Activated CD8-positive, alpha-beta memory T cell treated with anti-CD3 and anti-CD28 coated beads, Interleukin-2, amount 10 ng/mL, durations not matched to agents 7 days and 5 days (primary cell): ENCODE results near the gene SHC1. TPM values are rescaled to one million over a fixed set of nuclear protein-coding genes. Genes with fewer than 3 reads are reported as not detected.
"Not testable (repeated sequence)": the region's sequence is repeated elsewhere in the genome, so short reads cannot be mapped to it uniquely, and the experiment has no call there.

ENCODE experiments used
- ATAC-seq: fragments of 150-1000 bp; cut with Tn5 transposase; one replicate; pipeline ENCODE4 v1.10.0; 2021; ENCODE audit warnings: moderate library complexity
- CTCF ChIA-PET: fragments of 350-600 bp; sonication (Branson Sonifier 250); formaldehyde crosslinking; loops from one replicate; lab custom pipeline; 2021; ENCODE audit warnings: antibody characterized with exemption; lab: Charles Lee
- DNase-seq: peaks from one replicate; pipeline ENCODE4 v3.0.0-alpha.2; 2020
- H3K27ac Mint-ChIP-seq: one replicate; pipeline ENCODE4 v1.8.0; 2021; ENCODE audit warnings: mild to moderate bottlenecking, mixed read lengths
- H3K27me3 Mint-ChIP-seq: one replicate; pipeline ENCODE4 v1.8.0; 2021; ENCODE audit warnings: mixed read lengths
- H3K36me3 Mint-ChIP-seq: one replicate; pipeline ENCODE4 v1.8.0; 2021; ENCODE audit warnings: mild to moderate bottlenecking, mixed read lengths
- H3K4me1 Mint-ChIP-seq: one replicate; pipeline ENCODE4 v1.8.0; 2021; ENCODE audit warnings: mixed read lengths
- H3K4me3 Mint-ChIP-seq: one replicate; pipeline ENCODE4 v1.8.0; 2021; ENCODE audit warnings: mild to moderate bottlenecking, moderate library complexity, mixed read lengths
- H3K9me3 Mint-ChIP-seq: one replicate; pipeline ENCODE4 v1.8.0; 2022; ENCODE audit warnings: low read depth, mixed read lengths
- total RNA-seq, 2 experiments: library from RNA; stranded (reverse); gene quantifications; one replicate each; pipeline ENCODE4 v1.2.3, GENCODE V29; 2021

Gene SHC1
- total RNA-seq, 2 experiments from 2014 or later: 48.0 to 57.4 TPM

DNA sequence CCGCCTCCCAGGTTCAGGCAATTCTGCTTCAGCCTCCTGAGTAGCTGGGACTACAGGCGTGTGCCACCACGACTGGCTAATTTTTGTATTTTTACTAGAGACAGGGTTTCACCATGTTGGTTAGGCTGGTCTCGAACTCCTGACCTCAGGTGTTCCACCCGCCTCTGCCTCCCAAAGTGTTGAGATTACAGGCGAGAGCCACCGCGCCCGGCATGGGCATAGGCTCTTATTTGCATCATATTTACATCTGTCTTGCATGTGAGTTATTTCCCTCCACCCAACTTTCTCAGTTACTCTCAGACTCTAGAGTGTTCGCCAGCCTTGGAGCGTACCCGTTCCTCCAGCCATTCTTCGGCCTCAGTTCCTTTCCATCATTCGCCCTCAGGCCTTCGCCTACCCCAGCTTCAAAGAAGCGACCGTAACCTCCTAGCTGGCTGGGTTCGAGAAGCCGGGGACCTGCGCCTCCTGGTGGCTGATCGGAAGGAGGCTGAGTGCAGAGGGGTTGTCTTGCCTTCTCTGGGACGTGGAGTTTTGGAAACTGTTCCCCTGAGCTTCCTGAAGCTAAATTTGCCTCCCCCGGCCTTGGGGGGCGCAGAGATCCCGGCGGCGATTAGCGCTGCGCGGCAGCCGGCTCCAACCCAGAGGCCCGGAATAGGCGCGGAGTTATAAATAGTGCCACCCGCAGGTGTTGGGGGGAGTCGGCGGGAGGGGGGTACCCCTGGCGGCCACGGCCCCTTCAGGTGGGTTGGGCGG lies 28.4 kb upstream of the SHC1 start:
- H3K4me3 Mint-ChIP-seq: peak overlapping the region; percentile 71
- ATAC-seq: peak; percentile 3
- H3K27ac Mint-ChIP-seq: peak overlapping the region; percentile 89
- peaks cover 30% of the 10 kb centered on the region for H3K4me1 Mint-ChIP-seq
- H3K9me3 Mint-ChIP-seq: no peaks in the 10 kb centered on the region
- peaks cover 3% of the 10 kb centered on the region for H3K36me3 Mint-ChIP-seq
- CTCF ChIA-PET: interaction anchor here (0.7 to 13.5 kb wide), 27 partner anchors 9 to 439 kb away, joined by 3 to 212 read pairs (median 5); partner anchors contain the start of genes ADAM15, CKS1B, FLAD1 and PBXIP1
- no peaks in the 10 kb centered on the region for H3K27me3 Mint-ChIP-seq
- DNase-seq: peak; percentile 84

DNA sequence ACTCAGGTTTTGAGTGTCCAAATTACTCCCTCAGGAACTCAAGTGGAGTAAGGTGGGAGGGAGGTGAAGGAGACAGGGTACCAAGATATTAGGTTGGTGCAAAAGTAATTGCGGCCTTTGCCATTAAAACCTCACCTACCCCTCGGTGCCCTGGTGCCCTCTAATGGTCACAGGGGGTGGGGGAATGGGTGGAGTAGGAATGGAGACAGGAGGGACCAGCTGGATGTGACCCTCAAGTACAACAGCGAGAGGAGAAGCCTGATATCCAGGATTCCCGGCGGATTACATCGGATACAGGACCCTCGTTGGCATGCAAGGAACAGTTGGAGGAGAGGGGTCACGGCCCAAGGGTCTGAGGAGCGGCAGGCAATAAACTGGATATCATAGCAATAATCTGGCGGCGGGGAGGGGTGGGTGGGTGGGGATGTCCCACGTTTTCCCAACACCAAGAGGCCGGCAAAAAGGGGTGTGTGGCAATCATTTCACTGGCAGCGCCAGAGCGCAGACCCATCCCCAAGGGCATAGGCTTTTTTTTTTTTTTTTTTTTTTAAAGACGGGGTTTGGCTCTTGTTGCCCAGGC lies 27.7 kb upstream of the SHC1 start:
- ATAC-seq: no peak
- Mint-ChIP-seq H3K4me1 (peaks cover 27% of the 10 kb centered on the region), H3K27me3 (no peaks in the 10 kb centered on the region), H3K9me3 (no peaks in the 10 kb centered on the region), H3K4me3 (no peak overlapping the region), H3K36me3 (no peaks in the 10 kb centered on the region), H3K27ac (no peak overlapping the region)
- CTCF ChIA-PET: interaction anchor here (0.7 to 13.5 kb wide), 21 partner anchors 8 to 439 kb away, joined by 3 to 212 read pairs (median 8); partner anchors contain the start of genes CKS1B, FLAD1, PBXIP1 and PMVK
- no peak for DNase-seq

DNA sequence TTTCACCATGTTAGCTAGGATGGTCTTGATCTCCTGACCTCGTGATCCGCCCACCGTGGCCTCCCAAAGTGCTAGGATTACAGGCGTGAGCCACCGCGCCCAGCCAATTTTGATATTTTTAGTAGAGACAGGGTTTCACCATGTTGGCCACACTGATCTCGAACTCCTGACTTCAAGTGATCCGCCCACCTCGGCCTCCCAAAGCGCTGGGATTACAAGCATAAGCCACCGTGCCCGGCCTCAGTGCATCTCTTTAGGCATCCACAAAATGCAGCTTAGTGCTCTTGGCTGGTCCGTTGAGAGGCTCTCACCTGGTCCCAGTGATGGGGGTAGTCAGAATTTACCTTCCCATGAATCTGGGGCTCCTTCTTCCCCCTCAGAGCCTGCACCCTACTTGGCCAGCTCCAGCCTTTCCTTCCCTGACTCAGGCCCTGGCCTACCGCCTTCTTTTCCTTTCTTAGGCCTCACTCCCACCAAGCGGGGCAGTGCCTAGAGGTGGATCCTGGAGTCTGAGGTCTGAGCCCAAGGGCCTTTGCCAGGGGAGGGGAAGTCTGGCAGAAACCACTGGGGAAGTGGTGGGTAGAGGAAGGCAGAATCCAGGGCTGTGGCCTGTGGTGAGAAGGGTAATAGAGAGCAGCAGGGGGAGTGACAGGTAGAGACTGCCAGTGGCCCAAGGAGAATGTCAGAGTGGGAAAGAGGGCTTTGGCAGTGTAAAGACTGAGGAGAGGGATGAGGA lies 26.6 kb upstream of the SHC1 start:
- no peak overlapping the region for H3K4me3 Mint-ChIP-seq
- no peaks in the 10 kb centered on the region for H3K9me3 Mint-ChIP-seq
- peaks cover 27% of the 10 kb centered on the region for H3K4me1 Mint-ChIP-seq
- ATAC-seq (no peak), DNase-seq (no peak)
- H3K27ac Mint-ChIP-seq: peak overlapping the region; percentile 47
- CTCF ChIA-PET: interaction anchor here (0.9 to 13.5 kb wide), 8 partner anchors 12 to 64 kb away, joined by 3 to 212 read pairs (median 6); partner anchors contain the start of genes CKS1B, FLAD1 and PBXIP1
- no peaks in the 10 kb centered on the region for H3K27me3 Mint-ChIP-seq
- no peaks in the 10 kb centered on the region for H3K36me3 Mint-ChIP-seq

DNA sequence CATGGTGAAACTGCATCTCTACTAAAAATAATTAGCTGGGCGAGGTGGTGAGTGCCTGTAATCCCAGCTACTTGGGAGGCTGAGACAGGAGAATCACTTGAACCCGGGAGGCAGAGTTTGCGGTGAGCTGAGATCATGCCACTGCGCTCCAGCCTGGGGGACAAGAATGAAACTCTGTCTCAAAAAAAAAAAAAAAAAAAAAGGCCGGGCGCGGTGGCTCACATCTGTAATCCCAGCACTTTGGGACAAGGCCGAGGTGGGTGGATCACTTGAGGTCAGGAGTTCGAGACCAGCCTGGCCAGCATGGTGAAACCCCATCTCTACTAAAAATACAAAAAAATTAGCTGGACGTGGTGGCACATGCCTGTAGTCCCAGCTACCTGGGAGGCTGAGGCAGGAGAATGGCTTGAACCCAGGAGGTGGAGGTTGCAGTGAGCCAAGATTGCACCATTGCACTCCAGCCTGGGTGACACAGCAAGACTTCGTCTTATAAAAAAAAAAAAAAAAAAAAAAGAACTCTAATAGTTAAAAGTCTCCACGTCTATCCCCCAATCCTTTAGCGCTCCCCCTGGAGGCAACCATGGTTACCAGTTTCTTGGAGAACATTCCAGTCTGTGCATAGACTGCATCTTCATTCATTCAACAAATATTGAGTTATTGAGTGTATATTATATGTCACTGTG lies 24.9 kb upstream of the SHC1 start:
- H3K4me1 Mint-ChIP-seq: peaks cover 27% of the 10 kb centered on the region
- not testable (repeated sequence) for H3K9me3 Mint-ChIP-seq, H3K27ac Mint-ChIP-seq, H3K27me3 Mint-ChIP-seq, H3K4me3 Mint-ChIP-seq, ATAC-seq, DNase-seq, H3K36me3 Mint-ChIP-seq
- CTCF ChIA-PET: interaction anchor here (0.7 to 13.5 kb wide), 10 partner anchors 10 to 1037 kb away, joined by 3 to 212 read pairs (median 5); partner anchors contain the start of genes ADAM15, CKS1B, FLAD1 and PYGO2

DNA sequence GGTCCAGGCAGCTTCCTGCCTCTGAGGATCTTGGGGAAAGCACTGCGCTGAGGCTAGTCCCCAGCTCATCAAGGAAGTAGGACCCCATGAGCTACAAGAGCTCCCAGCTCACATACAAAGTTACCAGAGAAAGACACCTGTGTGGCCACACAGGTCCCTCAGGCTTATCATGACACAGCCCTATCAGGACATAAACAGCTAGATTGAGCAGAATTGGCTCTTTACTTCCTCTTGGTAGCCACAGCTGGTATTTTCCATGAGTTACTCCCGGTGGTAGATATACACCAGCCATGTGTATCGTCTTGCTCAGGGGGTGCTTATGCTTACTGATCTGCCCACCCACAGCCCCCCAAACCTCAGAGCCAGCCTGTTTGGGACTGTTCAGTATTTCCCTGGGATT lies 24.0 kb upstream of the SHC1 start:
- ATAC-seq: no peak
- H3K4me3 Mint-ChIP-seq: no peak overlapping the region
- peaks cover 4% of the 10 kb centered on the region for H3K36me3 Mint-ChIP-seq
- no peaks in the 10 kb centered on the region for H3K27me3 Mint-ChIP-seq
- no peaks in the 10 kb centered on the region for H3K9me3 Mint-ChIP-seq
- DNase-seq: no peak
- no peak overlapping the region for H3K27ac Mint-ChIP-seq
- peaks cover 22% of the 10 kb centered on the region for H3K4me1 Mint-ChIP-seq
- CTCF ChIA-PET: interaction anchor here (0.7 to 13.5 kb wide), 13 partner anchors 9 to 1037 kb away, joined by 3 to 212 read pairs (median 4); partner anchors contain the start of genes ADAM15, FLAD1, PBXIP1 and PYGO2

DNA sequence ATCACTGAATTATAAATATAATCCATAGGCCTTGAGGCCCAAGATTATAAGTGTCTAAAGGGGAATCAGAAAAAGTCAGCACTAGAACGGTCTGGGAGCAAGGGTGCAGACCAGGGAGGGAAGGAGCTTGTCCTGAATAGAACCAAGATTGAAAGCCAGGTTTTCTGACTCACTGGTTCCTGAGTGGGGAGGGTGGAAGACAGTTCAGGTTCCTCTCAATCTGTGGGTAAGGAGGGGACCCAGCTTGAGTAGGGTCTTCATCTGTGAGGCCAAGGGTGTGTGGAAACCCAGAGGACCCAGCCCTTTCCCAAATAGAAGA lies 23.7 kb upstream of the SHC1 start:
- no peak for DNase-seq
- no peak for ATAC-seq
- no peak overlapping the region for H3K27ac Mint-ChIP-seq
- H3K36me3 Mint-ChIP-seq: peaks cover 4% of the 10 kb centered on the region
- no peaks in the 10 kb centered on the region for H3K9me3 Mint-ChIP-seq
- no peak overlapping the region for H3K4me3 Mint-ChIP-seq
- no peaks in the 10 kb centered on the region for H3K27me3 Mint-ChIP-seq
- CTCF ChIA-PET: interaction anchor here (0.5 to 13.5 kb wide), 13 partner anchors 9 to 325 kb away, joined by 3 to 212 read pairs (median 4); partner anchors contain the start of genes ADAM15, FLAD1, PBXIP1 and PYGO2
- peaks cover 23% of the 10 kb centered on the region for H3K4me1 Mint-ChIP-seq

DNA sequence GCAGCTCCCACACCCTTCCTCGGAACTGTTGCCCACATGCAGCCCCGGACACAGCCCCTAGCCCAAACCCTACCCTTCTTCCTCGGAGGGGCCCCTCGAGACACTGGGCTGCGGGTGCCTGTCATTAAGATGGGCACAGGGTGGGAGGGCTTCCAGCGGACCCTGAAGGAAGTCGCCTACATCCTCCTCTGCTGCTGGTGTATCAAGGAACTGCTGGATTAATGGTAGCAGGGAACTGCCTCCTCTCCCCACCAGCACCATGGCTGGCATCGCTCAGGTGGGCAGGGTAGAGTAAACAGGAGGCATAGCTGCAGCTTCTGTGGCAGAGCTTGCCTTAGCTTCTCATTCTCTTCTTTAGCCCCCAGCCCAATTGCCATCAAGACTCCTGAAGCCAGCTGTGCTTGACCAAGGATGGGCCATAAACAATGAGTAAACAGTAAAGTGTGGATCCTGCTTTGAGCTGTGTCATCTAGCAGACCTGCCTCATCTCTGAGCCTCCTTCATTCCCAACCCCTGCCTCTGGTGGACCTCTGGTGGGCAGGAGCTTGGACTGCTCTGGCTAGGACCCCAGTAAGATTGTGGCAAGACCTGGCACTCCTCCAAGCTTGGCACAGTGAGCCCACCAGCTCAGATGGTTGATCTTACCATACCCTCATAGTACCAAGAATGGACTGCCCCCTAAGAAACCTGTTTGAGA lies 23.2 kb upstream of the SHC1 start, which contains the start of gene LENEP:
Gene LENEP, plus strand, starts transcription at position 15 of the 697 bp plus-strand sequence. Its CDS starts 22 bp downstream, at position 37.
- CTCF ChIA-PET: interaction anchor here (0.5 to 13.5 kb wide), 16 partner anchors 8 to 324 kb away, joined by 3 to 212 read pairs (median 4); partner anchors contain the start of genes ADAM15, FLAD1, PBXIP1 and PYGO2

DNA sequence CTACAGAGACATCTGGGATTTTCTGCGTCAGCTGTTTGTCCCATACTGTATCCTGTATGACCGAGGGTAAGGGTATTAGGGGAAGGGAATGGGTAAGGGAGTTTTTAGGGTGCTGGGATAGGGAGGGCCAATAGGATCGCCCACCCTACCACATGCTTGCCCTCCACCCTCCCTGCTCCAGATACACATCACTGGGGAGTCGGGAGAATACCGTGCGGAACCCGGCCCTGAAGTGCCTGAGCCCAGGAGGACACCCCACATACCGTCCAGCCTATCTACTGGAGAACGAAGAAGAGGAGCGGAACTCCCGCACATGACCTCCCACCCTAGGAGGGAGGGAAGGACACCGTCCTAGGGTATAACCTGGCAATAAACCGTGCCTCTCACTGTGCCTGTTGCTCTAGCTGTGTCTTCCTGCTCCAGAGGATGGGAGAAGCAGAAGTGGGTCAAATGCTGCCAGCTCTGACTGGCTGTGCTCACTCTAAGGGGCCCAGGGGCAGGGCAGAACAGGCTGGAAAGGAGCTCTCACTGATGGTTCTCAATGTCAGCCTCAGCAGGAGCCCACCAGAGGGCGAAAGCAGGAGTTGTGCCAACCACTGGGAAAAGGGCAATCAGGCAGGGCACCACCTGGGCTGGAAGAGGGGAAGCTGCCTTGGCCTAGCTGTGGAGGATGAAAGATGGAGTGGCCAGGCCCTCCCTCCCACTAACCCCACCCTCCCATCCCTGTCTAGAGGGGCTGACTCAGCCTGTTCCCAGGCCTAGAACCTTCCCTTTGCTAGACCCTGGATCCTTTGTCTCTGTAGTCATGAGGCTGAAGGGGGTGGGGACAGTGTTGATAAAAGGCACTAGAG lies 22.4 kb upstream of the SHC1 start:
- no peak overlapping the region for H3K4me3 Mint-ChIP-seq
- ATAC-seq: no peak
- no peak for DNase-seq
- no peaks in the 10 kb centered on the region for H3K9me3 Mint-ChIP-seq
- H3K27me3 Mint-ChIP-seq: no peaks in the 10 kb centered on the region
- peaks cover 11% of the 10 kb centered on the region for H3K36me3 Mint-ChIP-seq
- CTCF ChIA-PET: interaction anchor here (0.5 to 13.5 kb wide), 8 partner anchors 8 to 92 kb away, joined by 3 to 212 read pairs (median 7); partner anchors contain the start of genes FLAD1 and PBXIP1
- peaks cover 18% of the 10 kb centered on the region for H3K4me1 Mint-ChIP-seq
- H3K27ac Mint-ChIP-seq: no peak overlapping the region

More for the DNA sequence above, 23.2 kb upstream of the SHC1 start, which contains the start of gene LENEP:
- DNase-seq (no peak), ATAC-seq (no peak)
- no peaks in the 10 kb centered on the region for H3K9me3 Mint-ChIP-seq
- peaks cover 21% of the 10 kb centered on the region for H3K4me1 Mint-ChIP-seq
- no peak within 1 kb of the TSS for H3K27ac Mint-ChIP-seq
- no peaks in the 10 kb centered on the region for H3K27me3 Mint-ChIP-seq
- no peak within 1 kb of the TSS for H3K4me3 Mint-ChIP-seq
- H3K36me3 Mint-ChIP-seq: peaks cover 7% of the 10 kb centered on the region

DNA sequence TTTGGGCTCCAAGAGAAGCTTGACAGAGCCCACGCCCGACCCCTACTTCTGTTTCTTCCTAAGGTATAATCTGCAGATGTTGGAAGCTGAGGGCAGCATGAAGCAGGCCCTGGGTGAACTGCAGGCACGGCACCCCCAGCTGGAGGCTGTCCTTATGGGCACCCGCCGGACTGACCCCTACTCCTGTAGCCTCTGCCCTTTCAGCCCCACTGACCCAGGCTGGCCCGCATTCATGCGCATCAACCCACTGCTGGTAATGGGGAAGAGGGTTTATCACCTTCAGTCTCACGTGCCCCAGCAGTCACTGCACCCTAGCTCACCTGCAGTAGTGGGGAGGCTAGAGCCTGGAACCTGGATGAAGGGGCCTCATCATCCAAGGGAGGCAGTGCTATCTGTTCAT lies 19.7 kb upstream of the SHC1 start:
- CTCF ChIA-PET: interaction anchor here (1.1 to 4.0 kb wide), 3 partner anchors 9 to 72 kb away, joined by 3 to 27 read pairs (median 8); no protein-coding TSS in a partner anchor
- ATAC-seq: no peak
- H3K9me3 Mint-ChIP-seq: no peaks in the 10 kb centered on the region

DNA sequence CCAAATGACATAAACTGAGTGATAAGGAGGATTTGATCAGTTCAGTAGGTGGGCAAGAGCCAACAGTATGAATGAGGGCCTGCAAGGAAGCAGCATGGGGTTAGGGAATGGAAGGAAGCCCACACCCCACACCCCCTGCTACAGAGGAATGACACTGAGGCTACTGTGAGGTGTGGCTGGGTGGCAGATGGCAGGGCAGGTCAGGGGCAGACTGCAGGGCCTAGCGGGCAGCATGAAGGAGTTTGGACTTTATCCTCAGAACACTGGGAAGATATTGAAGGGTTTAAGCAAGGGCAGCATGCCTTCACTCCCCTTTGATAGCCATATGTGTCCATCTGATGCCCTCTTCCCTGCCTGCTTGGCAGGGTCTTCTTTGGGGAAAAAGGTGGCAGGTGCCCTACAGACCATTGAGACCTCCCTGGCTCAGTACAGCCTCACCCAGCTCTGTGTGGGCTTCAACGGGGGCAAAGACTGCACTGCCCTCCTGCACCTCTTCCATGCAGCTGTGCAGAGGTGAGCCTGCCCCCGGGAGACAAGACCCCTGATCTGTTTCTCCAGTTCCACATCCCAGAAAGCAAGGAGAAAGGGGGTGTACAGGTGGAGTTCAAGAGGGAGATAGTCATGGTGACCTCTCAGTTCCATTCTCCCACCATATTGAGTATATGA lies 18.8 kb upstream of the SHC1 start:
- ATAC-seq (no peak), DNase-seq (no peak)
- Mint-ChIP-seq H3K4me1 (peaks cover 19% of the 10 kb centered on the region), H3K27me3 (no peaks in the 10 kb centered on the region), H3K9me3 (no peaks in the 10 kb centered on the region), H3K36me3 (peaks cover 20% of the 10 kb centered on the region), H3K4me3 (no peak overlapping the region), H3K27ac (no peak overlapping the region)
- CTCF ChIA-PET: interaction anchor here (1.1 to 4.0 kb wide), 3 partner anchors 10 to 72 kb away, joined by 3 to 27 read pairs (median 8); no protein-coding TSS in a partner anchor

More for the DNA sequence above, 19.7 kb upstream of the SHC1 start:
- DNase-seq: no peak
- Mint-ChIP-seq H3K27me3 (no peaks in the 10 kb centered on the region), H3K36me3 (peaks cover 16% of the 10 kb centered on the region), H3K27ac (no peak overlapping the region), H3K4me1 (peaks cover 13% of the 10 kb centered on the region), H3K4me3 (no peak overlapping the region)
